SK-N-SH (cell line): Measurements from ENCODE around the gene NTM. TPM values are rescaled to one million over a fixed set of nuclear protein-coding genes. Genes with fewer than 3 reads are reported as not detected.

Experiments
- CTCF ChIA-PET: fragments of 300-600, 350-600 bp; formaldehyde crosslinking; extraction: SDS; loops from one replicate; lab custom pipeline; 2021; lab: Yijun Ruan, JAX
- POLR2A ChIA-PET: fragments of 350-600 bp; sonication (Branson Sonifier 250); formaldehyde crosslinking; extraction: SDS; loops from one replicate; lab custom pipeline; 2020; ENCODE audit warnings: antibody characterized with exemption, inconsistent platforms; lab: Yijun Ruan, JAX
- DNase-seq: peaks from one replicate; pipeline ENCODE4 v3.0.0; 2012
- H2AFZ ChIP-seq: fragments of 200-600 bp; sonication (generic); 2 replicates; pipeline ENCODE4 v1.8.1; 2016; ENCODE audit warnings: antibody characterized with exemption, mild to moderate bottlenecking, low read depth
- H3F3A ChIP-seq: fragments of 200-600 bp; sonication (generic); replicated peaks from 2 replicates; pipeline ENCODE3; 2016; ENCODE audit warnings: antibody characterized with exemption, mild to moderate bottlenecking; ENCODE audit not compliant: insufficient read depth
- H3K27ac ChIP-seq, 2 experiments: fragments of 200-500 bp in 1 of 2; fragments of 200-600 bp in 1 of 2; sonication (Bioruptor generic) in 1 of 2; sonication (generic), shearing (Covaris generic) in 1 of 2; 2 replicates each; pipeline versions ENCODE4 v1.5.1 to v1.6.1; 2014 to 2016; ENCODE audit warnings: low read depth in 2 of 2, inconsistent platforms in 1 of 2, low read length in 1 of 2, mild to moderate bottlenecking in 1 of 2, mixed read lengths in 1 of 2
- H3K27me3 ChIP-seq: fragments of 200-600 bp; sonication (generic), shearing (Covaris generic); 2 replicates; pipeline ENCODE4 v1.6.1; 2016; ENCODE audit warnings: mixed run types; ENCODE audit not compliant: insufficient read depth
- H3K36me3 ChIP-seq, 2 experiments: fragments of 200-500 bp in 1 of 2; fragments of 200-600 bp in 1 of 2; sonication (Bioruptor generic) in 1 of 2; sonication (generic) in 1 of 2; replicated peaks in 1 of 2; 2 replicates each; pipeline versions ENCODE3 to v1.5.1; 2014 to 2016; ENCODE audit warnings: low read length in 1 of 2, mild to moderate bottlenecking in 1 of 2; ENCODE audit not compliant: insufficient read depth in 2 of 2, control insufficient read depth in 1 of 2
- H3K4me1 ChIP-seq, 2 experiments: fragments of 200-500 bp in 1 of 2; fragments of 200-600 bp in 1 of 2; sonication (Bioruptor generic) in 1 of 2; sonication (generic), shearing (Covaris generic) in 1 of 2; 2 replicates each; pipeline versions ENCODE4 v1.5.1 to v1.6.1; 2014 to 2016; ENCODE audit warnings: low read depth in 1 of 2, low read length in 1 of 2, mixed run types in 1 of 2; ENCODE audit not compliant: insufficient read depth in 2 of 2, control insufficient read depth in 1 of 2
- H3K4me2 ChIP-seq: fragments of 200-600 bp; sonication (generic), shearing (Covaris generic); 2 replicates; pipeline ENCODE4 v1.6.1; 2017; ENCODE audit warnings: mixed run types
- H3K4me3 ChIP-seq, 2 experiments: fragments of 200-500 bp in 1 of 2; fragments of 200-600 bp in 1 of 2; sonication (Bioruptor generic) in 1 of 2; sonication (generic), shearing (Covaris generic) in 1 of 2; 2 replicates each; pipeline versions ENCODE4 v1.5.1 to v1.8.1; 2014 to 2016; ENCODE audit warnings: low read depth in 2 of 2, inconsistent platforms in 1 of 2, low read length in 1 of 2, mild to moderate bottlenecking in 1 of 2, mixed read lengths in 1 of 2, moderate library complexity in 1 of 2
- H3K79me2 ChIP-seq: fragments of 200-600 bp; sonication (generic); 2 replicates; pipeline ENCODE4 v1.8.1; 2017; ENCODE audit warnings: mild to moderate bottlenecking; ENCODE audit not compliant: insufficient read depth
- H3K9ac ChIP-seq: fragments of 200-600 bp; sonication (generic); 2 replicates; pipeline ENCODE4 v1.6.1; 2017; ENCODE audit warnings: mixed run types
- H3K9me2 ChIP-seq: fragments of 200-600 bp; sonication (generic); 2 replicates; pipeline ENCODE4 v1.6.1; 2017; ENCODE audit warnings: mixed run types
- H3K9me3 ChIP-seq: fragments of 200-600 bp; sonication (generic); 2 replicates; pipeline ENCODE4 v1.6.1; 2017; ENCODE audit warnings: mixed run types, mild to moderate bottlenecking, moderate library complexity
- H4K20me1 ChIP-seq: fragments of 200-600 bp; sonication (generic); 2 replicates; pipeline ENCODE4 v1.6.1; 2017; ENCODE audit warnings: mild to moderate bottlenecking, mixed run types; ENCODE audit not compliant: insufficient read depth
- EP300 ChIP-seq, 2 experiments: IDR thresholded peaks; 2 replicates each; pipeline versions ENCODE4 v1.4.0 to v1.6.1; 2012; ENCODE audit warnings: borderline replicate concordance in 1 of 2, low read depth in 1 of 2, low read length in 1 of 2
- FOSL2 ChIP-seq: IDR thresholded peaks from 2 replicates; pipeline ENCODE4 v1.4.0; 2012; ENCODE audit warnings: low read depth, mild to moderate bottlenecking, moderate library complexity, borderline replicate concordance
- FOXJ3 ChIP-seq: sonication (generic); formaldehyde crosslinking; IDR thresholded peaks from 2 replicates; pipeline ENCODE4 v1.5.1; 2020; ENCODE audit warnings: mild to moderate bottlenecking, missing genetic modification reagents
- GABPA ChIP-seq: IDR thresholded peaks from 2 replicates; pipeline ENCODE4 v1.4.0; 2012; ENCODE audit warnings: low read depth, mild to moderate bottlenecking
- JUND ChIP-seq: IDR thresholded peaks from 2 replicates; pipeline ENCODE4 v1.4.0; 2012
- MEF2A ChIP-seq: IDR thresholded peaks from 2 replicates; pipeline ENCODE4 v1.4.0; 2012; ENCODE audit warnings: low read depth, borderline replicate concordance
- POLR2AphosphoS5 ChIP-seq: IDR thresholded peaks from 2 replicates; pipeline ENCODE4 v1.6.1; 2012; ENCODE audit warnings: low read depth, low read length
- RXRA ChIP-seq: IDR thresholded peaks from 2 replicates; pipeline ENCODE4 v1.4.0; 2012; ENCODE audit warnings: low read depth, mild to moderate bottlenecking, borderline replicate concordance
- SIN3A ChIP-seq: IDR thresholded peaks from 2 replicates; pipeline ENCODE4 v1.6.1; 2012; ENCODE audit warnings: low read depth, mild to moderate bottlenecking, low read length, moderate library complexity, borderline replicate concordance
- SMC3 ChIP-seq: IDR thresholded peaks from 2 replicates; pipeline ENCODE4 v1.6.1; 2012; ENCODE audit warnings: low read depth, low read length, improper control_type of control experiment
- TAF1 ChIP-seq: IDR thresholded peaks from 2 replicates; pipeline ENCODE4 v1.6.1; 2012; ENCODE audit warnings: low read depth, mild to moderate bottlenecking, low read length, moderate library complexity, borderline replicate concordance
- TCF12 ChIP-seq: IDR thresholded peaks from 2 replicates; pipeline ENCODE4 v1.4.0; 2012
- TEAD4 ChIP-seq: IDR thresholded peaks from 2 replicates; pipeline ENCODE4 v1.4.0; 2012; ENCODE audit warnings: mild to moderate bottlenecking, borderline replicate concordance; ENCODE audit not compliant: insufficient read depth
- YY1 ChIP-seq: IDR thresholded peaks from 2 replicates; pipeline ENCODE4 v1.4.0; 2012; ENCODE audit warnings: low read depth, mild to moderate bottlenecking
- WGBS: methylation state at CpG from one replicate; pipeline ENCODE4 v1.1.6; 2017; ENCODE audit warnings: low lambda C conversion rate; 5-methylcytosine and 5-hydroxymethylcytosine counted together
- polyA plus RNA-seq, 3 experiments: library from polyadenylated mRNA; depleted of rRNA; stranded (reverse); fragments of >200 nt; gene quantifications; 2 replicates each; pipeline ENCODE4 v1.2.3, GENCODE V29; 2012
- TF ChIP-seq, protein P1 (sequence below): IDR thresholded peaks from 2 replicates; pipeline ENCODE4 v1.6.1; 2012; ENCODE audit warnings: mild to moderate bottlenecking, low read depth, low read length, moderate library complexity
- TF ChIP-seq, protein P2 (sequence below): IDR thresholded peaks from 2 replicates; pipeline ENCODE4; 2012
- TF ChIP-seq, protein P3 (sequence below): fragments of 150-350 bp; IDR thresholded peaks from 2 replicates; pipeline ENCODE4 v1.6.1; 2017; ENCODE audit warnings: antibody characterized with exemption, low read length, low read depth, borderline replicate concordance
- TF ChIP-seq, protein P4 (sequence below): fragments of 150-350 bp; IDR thresholded peaks from 2 replicates; pipeline ENCODE4 v1.6.1; 2016; ENCODE audit warnings: mild to moderate bottlenecking, low read depth, low read length

Gene NTM
- polyA plus RNA-seq, 1 of the 3 experiments (the other 2 are of a cell fraction) = 20.0 TPM

DNA sequence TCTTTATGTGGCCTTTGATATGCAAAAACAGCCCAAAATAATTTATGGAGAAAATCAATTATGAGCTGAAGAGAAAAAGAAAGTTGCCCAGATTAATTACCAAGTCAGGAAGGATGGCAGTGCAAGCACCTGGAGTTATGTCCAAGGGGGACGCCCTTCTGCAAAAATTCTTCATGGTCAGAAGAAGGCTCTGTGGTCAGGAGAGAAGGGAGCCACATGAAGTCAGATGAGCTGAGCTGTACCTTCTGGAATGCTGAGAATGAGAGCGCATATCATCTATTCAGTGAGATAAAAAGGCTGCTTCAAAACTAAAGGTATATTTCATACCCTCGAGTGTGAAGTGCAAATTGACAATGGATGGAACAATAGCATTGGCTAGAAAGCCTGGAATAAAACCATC lies 607.4 kb downstream of the NTM start:
- Histone ChIP-seq H2AFZ (no peak overlapping the region), H3K4me3 (no peak overlapping the region), H3K4me2 (peak overlapping the region; percentile 29), H3K9me3 (no peaks in the 10 kb centered on the region), H3K9ac (no peak overlapping the region), H3K9me2 (no peaks in the 10 kb centered on the region), H3K4me1 (peaks cover 5 to 36% of the 10 kb centered on the region in 2 experiments; a peak in 3 of 4 replicates), H3K36me3 (no peaks in the 10 kb centered on the region), H3K27ac (peak overlapping the region; percentile 11 to 47; a peak in 3 of 4 replicates), H3K79me2 (no peaks in the 10 kb centered on the region), H4K20me1 (no peaks in the 10 kb centered on the region), H3K27me3 (no peaks in the 10 kb centered on the region), H3F3A (no peaks in the 10 kb centered on the region)
- CTCF ChIA-PET = no interaction called here
- POLR2A ChIA-PET = no interaction called here
- TF ChIP-seq, protein P1, sequence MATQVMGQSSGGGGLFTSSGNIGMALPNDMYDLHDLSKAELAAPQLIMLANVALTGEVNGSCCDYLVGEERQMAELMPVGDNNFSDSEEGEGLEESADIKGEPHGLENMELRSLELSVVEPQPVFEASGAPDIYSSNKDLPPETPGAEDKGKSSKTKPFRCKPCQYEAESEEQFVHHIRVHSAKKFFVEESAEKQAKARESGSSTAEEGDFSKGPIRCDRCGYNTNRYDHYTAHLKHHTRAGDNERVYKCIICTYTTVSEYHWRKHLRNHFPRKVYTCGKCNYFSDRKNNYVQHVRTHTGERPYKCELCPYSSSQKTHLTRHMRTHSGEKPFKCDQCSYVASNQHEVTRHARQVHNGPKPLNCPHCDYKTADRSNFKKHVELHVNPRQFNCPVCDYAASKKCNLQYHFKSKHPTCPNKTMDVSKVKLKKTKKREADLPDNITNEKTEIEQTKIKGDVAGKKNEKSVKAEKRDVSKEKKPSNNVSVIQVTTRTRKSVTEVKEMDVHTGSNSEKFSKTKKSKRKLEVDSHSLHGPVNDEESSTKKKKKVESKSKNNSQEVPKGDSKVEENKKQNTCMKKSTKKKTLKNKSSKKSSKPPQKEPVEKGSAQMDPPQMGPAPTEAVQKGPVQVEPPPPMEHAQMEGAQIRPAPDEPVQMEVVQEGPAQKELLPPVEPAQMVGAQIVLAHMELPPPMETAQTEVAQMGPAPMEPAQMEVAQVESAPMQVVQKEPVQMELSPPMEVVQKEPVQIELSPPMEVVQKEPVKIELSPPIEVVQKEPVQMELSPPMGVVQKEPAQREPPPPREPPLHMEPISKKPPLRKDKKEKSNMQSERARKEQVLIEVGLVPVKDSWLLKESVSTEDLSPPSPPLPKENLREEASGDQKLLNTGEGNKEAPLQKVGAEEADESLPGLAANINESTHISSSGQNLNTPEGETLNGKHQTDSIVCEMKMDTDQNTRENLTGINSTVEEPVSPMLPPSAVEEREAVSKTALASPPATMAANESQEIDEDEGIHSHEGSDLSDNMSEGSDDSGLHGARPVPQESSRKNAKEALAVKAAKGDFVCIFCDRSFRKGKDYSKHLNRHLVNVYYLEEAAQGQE = no peak
- TF ChIP-seq YY1 (no peak), SMC3 (no peak), TEAD4 (peak; percentile 81), FOSL2 (peak; percentile 79), RXRA (peak; percentile 32; the same call in 1 of the 2 replicates), POLR2AphosphoS5 (peak; percentile 38; the same call in 1 of the 2 replicates), FOXJ3 (CRISPR knock-in tag) (no peak), TCF12 (peak; percentile 83), GABPA (no peak), SIN3A (no peak), JUND (peak; percentile 43; the same call in 1 of the 2 replicates), MEF2A (no peak), TAF1 (no peak), EP300 (IDR thresholded peaks at IDR 0.05; ENCODE audit: borderline replicate concordance in 1 of 2, low read depth in 1 of 2, low read length in 1 of 2) (peak; percentile 15 to 60; a peak in 1 of 4 replicates)
- TF ChIP-seq, protein P2, sequence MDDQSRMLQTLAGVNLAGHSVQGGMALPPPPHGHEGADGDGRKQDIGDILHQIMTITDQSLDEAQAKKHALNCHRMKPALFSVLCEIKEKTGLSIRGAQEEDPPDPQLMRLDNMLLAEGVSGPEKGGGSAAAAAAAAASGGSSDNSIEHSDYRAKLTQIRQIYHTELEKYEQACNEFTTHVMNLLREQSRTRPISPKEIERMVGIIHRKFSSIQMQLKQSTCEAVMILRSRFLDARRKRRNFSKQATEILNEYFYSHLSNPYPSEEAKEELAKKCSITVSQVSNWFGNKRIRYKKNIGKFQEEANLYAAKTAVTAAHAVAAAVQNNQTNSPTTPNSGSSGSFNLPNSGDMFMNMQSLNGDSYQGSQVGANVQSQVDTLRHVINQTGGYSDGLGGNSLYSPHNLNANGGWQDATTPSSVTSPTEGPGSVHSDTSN = peak; percentile 59
- TF ChIP-seq, protein P3, sequence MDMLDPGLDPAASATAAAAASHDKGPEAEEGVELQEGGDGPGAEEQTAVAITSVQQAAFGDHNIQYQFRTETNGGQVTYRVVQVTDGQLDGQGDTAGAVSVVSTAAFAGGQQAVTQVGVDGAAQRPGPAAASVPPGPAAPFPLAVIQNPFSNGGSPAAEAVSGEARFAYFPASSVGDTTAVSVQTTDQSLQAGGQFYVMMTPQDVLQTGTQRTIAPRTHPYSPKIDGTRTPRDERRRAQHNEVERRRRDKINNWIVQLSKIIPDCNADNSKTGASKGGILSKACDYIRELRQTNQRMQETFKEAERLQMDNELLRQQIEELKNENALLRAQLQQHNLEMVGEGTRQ = no peak
- TF ChIP-seq, protein P4, sequence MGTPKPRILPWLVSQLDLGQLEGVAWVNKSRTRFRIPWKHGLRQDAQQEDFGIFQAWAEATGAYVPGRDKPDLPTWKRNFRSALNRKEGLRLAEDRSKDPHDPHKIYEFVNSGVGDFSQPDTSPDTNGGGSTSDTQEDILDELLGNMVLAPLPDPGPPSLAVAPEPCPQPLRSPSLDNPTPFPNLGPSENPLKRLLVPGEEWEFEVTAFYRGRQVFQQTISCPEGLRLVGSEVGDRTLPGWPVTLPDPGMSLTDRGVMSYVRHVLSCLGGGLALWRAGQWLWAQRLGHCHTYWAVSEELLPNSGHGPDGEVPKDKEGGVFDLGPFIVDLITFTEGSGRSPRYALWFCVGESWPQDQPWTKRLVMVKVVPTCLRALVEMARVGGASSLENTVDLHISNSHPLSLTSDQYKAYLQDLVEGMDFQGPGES = no peak
- 36% methylated on average over 3 of the region's 3 CpGs for WGBS
- DNase-seq = no peak
